HEK293T (cell line): ENCODE data around the gene JMJD8.

Source experiments
- BHLHE40 ChIP-seq: fragments of 450-650 bp; IDR thresholded peaks from 2 replicates; pipeline ENCODE4 v1.6.1; 2016; ENCODE audit warnings: mild to moderate bottlenecking, moderate library complexity, borderline replicate concordance
- FOXA1 ChIP-seq: fragments of 450-650 bp; IDR thresholded peaks from 2 replicates; pipeline ENCODE4 v1.6.1; 2016; ENCODE audit warnings: mild to moderate bottlenecking
- HDGF ChIP-seq: fragments of 450-650 bp; IDR thresholded peaks from 2 replicates; pipeline ENCODE4 v1.6.1; 2017; ENCODE audit warnings: antibody characterized with exemption, borderline replicate concordance
- L3MBTL2 ChIP-seq: fragments of 450-650 bp; conservative IDR thresholded peaks from 2 replicates; pipeline ENCODE4 v1.6.1; 2016; ENCODE audit warnings: mild to moderate bottlenecking
- SP1 ChIP-seq: fragments of 450-650 bp; IDR thresholded peaks from 2 replicates; pipeline ENCODE4 v1.6.1; 2017
- TARDBP ChIP-seq: fragments of 450-650 bp; IDR thresholded peaks from 2 replicates; pipeline ENCODE4 v1.6.1; 2016
- TF ChIP-seq, protein P1 (sequence below): fragments of 450-650 bp; IDR thresholded peaks from 2 replicates; pipeline ENCODE4 v1.6.1; 2016

- no peak for TF ChIP-seq HDGF
- no peak for TF ChIP-seq FOXA1
- TF ChIP-seq, protein P1, sequence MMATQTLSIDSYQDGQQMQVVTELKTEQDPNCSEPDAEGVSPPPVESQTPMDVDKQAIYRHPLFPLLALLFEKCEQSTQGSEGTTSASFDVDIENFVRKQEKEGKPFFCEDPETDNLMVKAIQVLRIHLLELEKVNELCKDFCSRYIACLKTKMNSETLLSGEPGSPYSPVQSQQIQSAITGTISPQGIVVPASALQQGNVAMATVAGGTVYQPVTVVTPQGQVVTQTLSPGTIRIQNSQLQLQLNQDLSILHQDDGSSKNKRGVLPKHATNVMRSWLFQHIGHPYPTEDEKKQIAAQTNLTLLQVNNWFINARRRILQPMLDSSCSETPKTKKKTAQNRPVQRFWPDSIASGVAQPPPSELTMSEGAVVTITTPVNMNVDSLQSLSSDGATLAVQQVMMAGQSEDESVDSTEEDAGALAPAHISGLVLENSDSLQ, result no peak
- no peak for TF ChIP-seq TARDBP
- TF ChIP-seq BHLHE40, result no peak
- TF ChIP-seq L3MBTL2, result no peak
- no peak for TF ChIP-seq SP1
Observed at GRCh38 chr16:670485-671352, 13.4 kb downstream of the JMJD8 start.
